WTC11 (cell line): ENCODE results near the gene SSC5D. TPM values are rescaled to one million over a fixed set of nuclear protein-coding genes. Genes with fewer than 3 reads are reported as not detected.
A peak's percentile ranks its signal among the peaks of the same experiment; 100 is the strongest.

Experiments used
- ATAC-seq: fragments of 200-7000 bp; cut with Tn5 transposase; 2 replicates; pipeline ENCODE4 v1.10.0; 2021; ENCODE audit warnings: mild to moderate bottlenecking, moderate library complexity
- CTCF ChIA-PET: fragments of 300-600 bp; sonication (Branson Sonifier 250); formaldehyde crosslinking; loops from one replicate; lab custom pipeline; 2021; ENCODE audit warnings: antibody characterized with exemption; lab: Charles Lee
- POLR2A ChIA-PET: fragments of 350-600 bp; sonication (Branson Sonifier 250); formaldehyde crosslinking; loops from one replicate; lab custom pipeline; 2021; ENCODE audit warnings: antibody characterized with exemption; lab: Charles Lee
- DNase-seq: peaks from one replicate; pipeline ENCODE4 v3.0.0; 2021; ENCODE audit warnings: low spot score
- H3K27ac Mint-ChIP-seq: 2 replicates; pipeline ENCODE4 v1.8.0; 2021; ENCODE audit warnings: mixed read lengths
- H3K27me3 Mint-ChIP-seq: 2 replicates; pipeline ENCODE4 v1.8.0; 2021; ENCODE audit warnings: low read depth, mild to moderate bottlenecking, moderate library complexity, mixed read lengths
- H3K36me3 Mint-ChIP-seq: 2 replicates; pipeline ENCODE4 v1.8.0; 2021; ENCODE audit warnings: mixed read lengths
- H3K4me1 Mint-ChIP-seq: 2 replicates; pipeline ENCODE4 v1.8.0; 2022; ENCODE audit warnings: mixed read lengths
- H3K4me3 Mint-ChIP-seq: 2 replicates; pipeline ENCODE4 v1.8.0; 2021; ENCODE audit warnings: mild to moderate bottlenecking, moderate library complexity, mixed read lengths
- H3K9me3 Mint-ChIP-seq: 2 replicates; pipeline ENCODE4 v1.8.0; 2021; ENCODE audit warnings: mixed read lengths
- E2F5 ChIP-seq: sonication (generic); formaldehyde crosslinking; IDR thresholded peaks from 2 replicates; pipeline ENCODE4 v1.8.1; 2022; ENCODE audit warnings: mild to moderate bottlenecking, moderate library complexity, missing genetic modification reagents
- ETV6 ChIP-seq: sonication (generic); formaldehyde crosslinking; IDR thresholded peaks from 2 replicates; pipeline ENCODE4 v1.8.1; 2022; ENCODE audit warnings: mild to moderate bottlenecking, missing genetic modification reagents
- FOXJ3 ChIP-seq: sonication (generic); formaldehyde crosslinking; IDR thresholded peaks from 2 replicates; pipeline ENCODE4 v1.9.0; 2021; ENCODE audit warnings: missing genetic modification reagents, mild to moderate bottlenecking, borderline replicate concordance
- GTF2I ChIP-seq: fragments of 250-450 bp; sonication (Bioruptor Pico); conservative IDR thresholded peaks from 2 replicates; pipeline ENCODE4 v1.4.0; 2021; ENCODE audit warnings: mild to moderate bottlenecking
- HMGXB4 ChIP-seq: sonication (generic); formaldehyde crosslinking; IDR thresholded peaks from 2 replicates; pipeline ENCODE4 v1.8.1; 2023; ENCODE audit warnings: mild to moderate bottlenecking, moderate library complexity, missing genetic modification reagents
- IRF1 ChIP-seq: sonication (generic); formaldehyde crosslinking; IDR thresholded peaks from 2 replicates; pipeline ENCODE4 v1.8.0; 2023; ENCODE audit warnings: missing genetic modification reagents
- MAX ChIP-seq: sonication (generic); formaldehyde crosslinking; IDR thresholded peaks from 2 replicates; pipeline ENCODE4 v1.8.0; 2022; ENCODE audit warnings: mild to moderate bottlenecking, missing genetic modification reagents
- MXD4 ChIP-seq: fragments of 250-450 bp; sonication (Bioruptor Pico); IDR thresholded peaks from 2 replicates; pipeline ENCODE4 v1.8.0; 2021; ENCODE audit warnings: mild to moderate bottlenecking, moderate library complexity, borderline replicate concordance
- SOX15 ChIP-seq: fragments of 250-450 bp; sonication (Bioruptor Pico); IDR thresholded peaks from 2 replicates; pipeline ENCODE4 v1.9.0; 2021; ENCODE audit warnings: mild to moderate bottlenecking
- TEAD4 ChIP-seq: sonication (generic); formaldehyde crosslinking; IDR thresholded peaks from 2 replicates; pipeline ENCODE4 v1.8.0; 2022; ENCODE audit warnings: mild to moderate bottlenecking, missing genetic modification reagents
- ZBTB43 ChIP-seq: sonication (generic); formaldehyde crosslinking; IDR thresholded peaks from 2 replicates; pipeline ENCODE4 v1.8.1; 2023; ENCODE audit warnings: mild to moderate bottlenecking, missing genetic modification reagents
- ZNF121 ChIP-seq: sonication (generic); formaldehyde crosslinking; IDR thresholded peaks from 2 replicates; pipeline ENCODE4 v1.8.0; 2023; ENCODE audit warnings: missing genetic modification reagents
- ZNF138 ChIP-seq: sonication (generic); formaldehyde crosslinking; conservative IDR thresholded peaks from 2 replicates; pipeline ENCODE4 v1.8.1; 2022; ENCODE audit warnings: mild to moderate bottlenecking, moderate library complexity, missing genetic modification reagents
- ZNF219 ChIP-seq: sonication (generic); formaldehyde crosslinking; IDR thresholded peaks from 2 replicates; pipeline ENCODE4 v1.8.0; 2023; ENCODE audit warnings: missing genetic modification reagents, mild to moderate bottlenecking, borderline replicate concordance
- ZNF281 ChIP-seq: sonication (generic); formaldehyde crosslinking; IDR thresholded peaks from 2 replicates; pipeline ENCODE4 v1.8.0; 2023; ENCODE audit warnings: mild to moderate bottlenecking, missing genetic modification reagents
- ZNF317 ChIP-seq: sonication (generic); formaldehyde crosslinking; IDR thresholded peaks from 2 replicates; pipeline ENCODE4 v1.8.1; 2023; ENCODE audit warnings: low read depth, mild to moderate bottlenecking, moderate library complexity, missing genetic modification reagents, borderline replicate concordance
- ZNF396 ChIP-seq: fragments of 250-450 bp; sonication (Bioruptor Pico); IDR thresholded peaks from 2 replicates; pipeline ENCODE4 v1.8.0; 2021; ENCODE audit warnings: mild to moderate bottlenecking, moderate library complexity, borderline replicate concordance
- ZNF423 ChIP-seq: fragments of 250-450 bp; sonication (Bioruptor Pico); IDR thresholded peaks from 2 replicates; pipeline ENCODE4 v2.1.2; 2022; ENCODE audit warnings: mild to moderate bottlenecking, moderate library complexity
- ZNF671 ChIP-seq: fragments of 250-450 bp; sonication (Bioruptor Pico); IDR thresholded peaks from 2 replicates; pipeline ENCODE4 v1.8.0; 2021; ENCODE audit warnings: mild to moderate bottlenecking
- total RNA-seq: library from RNA; stranded (reverse); gene quantifications from 3 replicates; pipeline ENCODE4 v1.2.3, GENCODE V29; 2021

The SSC5D gene
- total RNA-seq, 1 experiment from 2014 or later, result 2.9 TPM

GRCh38 chr19:55549500-55550320, 61.5 kb downstream of the SSC5D start (continued):
- TF ChIP-seq MAX (CRISPR knock-in tag), result peak; percentile 55; the same call in 1 of the 2 replicates
- 0 out of 2 replicates have a peak, but pooled peaks have one; percentile 48 for TF ChIP-seq HMGXB4 (CRISPR knock-in tag)
- no peak for TF ChIP-seq ZNF138 (CRISPR knock-in tag)
- TF ChIP-seq E2F5 (CRISPR knock-in tag), result peak; percentile 52; the same call in 1 of the 2 replicates

GRCh38 chr19:55550321-55550650, 62.0 kb downstream of the SSC5D start:
- TF ChIP-seq ZNF671 (no peak), ZNF281 (CRISPR knock-in tag) (0 out of 2 replicates have a peak, but pooled peaks have one; percentile 9), IRF1 (CRISPR knock-in tag) (no peak), ZNF396 (CRISPR knock-in tag) (no peak), ZBTB43 (CRISPR knock-in tag) (no peak), ETV6 (CRISPR knock-in tag) (no peak), ZNF219 (CRISPR knock-in tag) (no peak), ZNF121 (peak; percentile 70; the same call in 1 of the 2 replicates), GTF2I (CRISPR knock-in tag) (no peak), ZNF423 (CRISPR knock-in tag) (no peak), ZNF317 (CRISPR knock-in tag) (no peak), TEAD4 (CRISPR knock-in tag) (no peak), MXD4 (CRISPR knock-in tag) (no peak), SOX15 (no peak), E2F5 (CRISPR knock-in tag) (no peak), FOXJ3 (CRISPR knock-in tag) (no peak)
- TF ChIP-seq, all 79 proteins: peak for 2
- ChIA-PET POLR2A (interaction anchor here (1.0 to 1.3 kb wide), 8 partner anchors 11 to 150 kb away, joined by 3 to 9 read pairs (median 4); partner anchors contain the start of genes FIZ1, ZNF579 and ZNF865), CTCF (interaction anchor here (0.6 to 1.6 kb wide), 11 partner anchors 13 to 900 kb away, joined by 3 to 7 read pairs (median 4); partner anchors contain the start of genes KMT5C, ZNF784 and ZNF865)
- H3K4me1 Mint-ChIP-seq, result peaks cover 53% of the 10 kb centered on the region
- peak; percentile 15 for ATAC-seq
- no peaks in the 10 kb centered on the region for H3K36me3 Mint-ChIP-seq
- H3K9me3 Mint-ChIP-seq, result no peaks in the 10 kb centered on the region
- DNase-seq, result no peak
- H3K27ac Mint-ChIP-seq, result peak overlapping the region; percentile 90
- H3K27me3 Mint-ChIP-seq, result peaks cover 9% of the 10 kb centered on the region
- H3K4me3 Mint-ChIP-seq, result peak overlapping the region; percentile 76
